T-helper 1 cell (primary cell): ENCODE results near the gene ZKSCAN1.
"Not testable (repeated sequence)": the region's sequence is repeated elsewhere in the genome, so short reads cannot be mapped to it uniquely, and the experiment has no call there.

Experiments
- DNase-seq, 5 donors: peaks; one replicate each; pipeline ENCODE4 v3.0.0-alpha.2; 2012 to 2020

The ZKSCAN1 gene

DNA sequence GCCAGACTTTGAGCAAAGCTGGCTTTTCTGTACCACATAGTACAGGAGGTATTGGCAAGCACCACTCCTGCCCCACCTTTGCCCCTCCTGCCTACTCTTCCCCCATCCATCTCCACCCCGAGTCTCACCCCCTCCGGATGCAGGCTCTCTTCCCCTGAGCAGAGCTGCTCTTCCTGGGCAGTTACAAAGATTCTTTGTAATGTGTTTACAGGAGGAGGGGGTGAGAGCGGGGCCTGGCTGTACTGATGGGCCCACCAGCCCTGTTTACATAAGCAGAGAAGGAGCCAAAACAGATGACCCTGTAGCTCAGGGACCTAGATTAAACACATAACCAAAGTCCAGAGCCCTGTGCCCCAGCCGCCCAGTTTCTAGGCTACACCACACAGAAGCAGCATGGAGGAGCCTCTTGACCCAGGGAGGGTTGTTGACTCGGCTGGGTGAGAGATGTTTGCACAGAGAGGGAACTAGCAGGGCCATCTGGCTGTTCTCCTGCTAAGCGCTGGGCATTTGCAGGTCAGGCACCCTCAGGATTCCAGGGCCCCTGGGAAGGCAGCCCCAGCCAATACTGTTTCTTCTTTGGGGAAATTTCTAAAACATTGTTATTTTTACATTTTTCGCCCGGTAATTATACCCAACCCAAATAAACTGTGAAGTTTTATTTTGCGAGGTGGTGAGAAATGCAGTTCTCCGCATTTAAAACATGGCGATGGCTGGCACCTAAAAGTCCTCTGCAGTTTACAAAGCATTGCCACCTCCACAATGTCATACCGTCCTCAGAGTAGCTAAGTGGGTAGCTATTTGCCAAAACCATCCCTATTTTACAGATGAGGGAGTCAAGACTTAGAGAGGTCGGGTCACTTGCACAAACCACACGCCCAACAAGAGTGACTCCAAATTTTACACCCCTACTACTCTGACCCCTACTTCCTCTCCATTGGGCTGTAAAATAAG lies 11.4 kb upstream of the ZKSCAN1 start:
- DNase-seq, result no peak

DNA sequence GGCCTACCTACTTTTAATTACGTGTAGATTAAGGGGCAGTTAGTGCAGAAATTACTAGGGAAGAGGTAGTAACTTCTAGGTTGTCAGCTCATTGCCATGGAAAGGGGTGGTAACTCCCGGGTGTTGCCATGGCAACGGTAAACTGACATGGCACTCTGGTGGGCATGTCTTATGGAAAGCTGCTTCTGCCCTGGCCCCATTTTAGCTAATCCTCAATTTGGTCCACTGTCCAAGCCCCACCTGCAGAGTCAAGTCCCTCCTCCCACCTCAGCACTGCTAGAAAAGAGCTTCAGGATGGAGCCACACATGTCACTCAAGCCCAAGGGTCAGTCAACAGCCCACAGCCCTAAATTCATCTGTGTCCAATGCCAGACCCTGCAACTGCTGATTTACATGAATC lies 7.5 kb upstream of the ZKSCAN1 start:
- no peak for DNase-seq

DNA sequence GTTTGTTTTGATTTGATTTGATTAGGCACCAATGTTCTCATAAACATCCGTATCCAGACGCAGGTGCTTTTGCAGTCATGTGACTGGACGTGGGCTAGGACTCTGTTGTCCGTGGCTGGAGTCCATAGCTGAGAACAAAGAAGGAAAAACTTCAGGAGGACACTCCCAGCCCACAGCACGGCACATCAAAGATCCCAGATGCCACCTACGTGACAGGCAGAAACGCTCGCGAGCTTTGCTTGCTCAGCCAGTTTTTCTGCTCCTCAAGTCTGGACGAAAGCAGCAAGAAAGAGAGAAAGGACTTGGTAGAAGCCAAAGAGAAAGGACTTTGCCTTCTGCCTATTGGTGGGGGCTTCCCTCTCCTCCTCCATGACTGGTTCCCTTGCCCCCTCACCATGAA lies 6.9 kb upstream of the ZKSCAN1 start:
- no peak for DNase-seq

DNA sequence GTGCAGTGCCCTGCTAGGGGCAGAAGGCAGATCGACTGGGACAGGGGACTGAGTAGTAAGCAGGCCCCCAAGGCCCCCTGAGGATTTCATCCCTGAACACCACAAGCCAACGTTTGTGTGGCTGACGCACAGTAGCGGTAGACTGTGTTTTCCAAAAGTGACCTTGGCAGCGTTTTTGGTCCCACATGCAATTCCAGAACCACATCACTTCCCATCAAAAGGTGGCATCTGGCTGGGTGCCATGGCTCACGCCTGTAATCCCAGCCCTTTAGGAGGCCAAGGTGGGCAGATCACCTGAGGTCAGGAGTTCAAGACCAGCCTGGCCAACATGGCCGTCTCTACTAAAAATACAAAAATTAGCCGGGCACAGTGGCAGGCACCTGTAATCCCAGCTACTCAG lies 5.4 kb upstream of the ZKSCAN1 start:
- DNase-seq, result not testable (repeated sequence)

DNA sequence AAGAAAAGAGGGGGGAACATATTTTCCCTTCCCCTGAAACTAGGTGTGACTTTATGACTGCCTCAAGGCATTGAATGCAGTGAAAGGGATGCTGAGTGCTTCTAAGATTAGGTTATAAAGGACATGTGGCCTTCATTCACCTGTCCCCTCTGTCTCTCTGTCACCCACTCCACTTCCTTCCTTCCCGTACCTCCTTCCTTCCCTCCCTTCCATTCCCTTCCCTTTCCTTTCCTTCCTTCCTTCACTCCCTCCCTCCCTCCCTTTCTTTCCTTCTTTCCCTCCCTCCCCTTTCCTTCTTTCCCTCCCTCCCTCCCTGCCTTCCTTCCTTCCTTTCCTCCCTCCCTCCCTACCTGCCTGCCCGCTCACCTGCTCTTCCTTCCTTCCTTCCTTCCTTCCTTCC lies 4.5 kb upstream of the ZKSCAN1 start:
- DNase-seq, result no peak

DNA sequence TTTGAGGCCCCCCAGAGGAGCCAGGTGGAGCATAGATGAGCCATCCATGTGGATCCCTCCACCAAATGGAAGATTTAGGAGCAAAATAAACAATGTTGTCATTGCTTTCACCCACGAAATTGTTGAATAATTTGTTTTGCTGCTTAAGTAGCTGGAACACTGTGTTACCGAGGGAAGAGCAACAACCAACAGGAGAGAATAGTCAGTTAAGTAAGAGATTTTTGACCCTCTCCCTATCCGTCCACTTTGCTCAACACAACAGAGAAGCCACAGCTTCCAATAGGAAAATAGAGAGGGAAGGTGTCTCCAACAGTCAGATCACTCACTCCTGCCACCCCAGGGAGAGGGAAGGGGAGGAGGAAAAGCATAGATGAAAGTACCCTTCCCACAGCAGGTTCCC lies 3.9 kb upstream of the ZKSCAN1 start:
- no peak for DNase-seq

DNA sequence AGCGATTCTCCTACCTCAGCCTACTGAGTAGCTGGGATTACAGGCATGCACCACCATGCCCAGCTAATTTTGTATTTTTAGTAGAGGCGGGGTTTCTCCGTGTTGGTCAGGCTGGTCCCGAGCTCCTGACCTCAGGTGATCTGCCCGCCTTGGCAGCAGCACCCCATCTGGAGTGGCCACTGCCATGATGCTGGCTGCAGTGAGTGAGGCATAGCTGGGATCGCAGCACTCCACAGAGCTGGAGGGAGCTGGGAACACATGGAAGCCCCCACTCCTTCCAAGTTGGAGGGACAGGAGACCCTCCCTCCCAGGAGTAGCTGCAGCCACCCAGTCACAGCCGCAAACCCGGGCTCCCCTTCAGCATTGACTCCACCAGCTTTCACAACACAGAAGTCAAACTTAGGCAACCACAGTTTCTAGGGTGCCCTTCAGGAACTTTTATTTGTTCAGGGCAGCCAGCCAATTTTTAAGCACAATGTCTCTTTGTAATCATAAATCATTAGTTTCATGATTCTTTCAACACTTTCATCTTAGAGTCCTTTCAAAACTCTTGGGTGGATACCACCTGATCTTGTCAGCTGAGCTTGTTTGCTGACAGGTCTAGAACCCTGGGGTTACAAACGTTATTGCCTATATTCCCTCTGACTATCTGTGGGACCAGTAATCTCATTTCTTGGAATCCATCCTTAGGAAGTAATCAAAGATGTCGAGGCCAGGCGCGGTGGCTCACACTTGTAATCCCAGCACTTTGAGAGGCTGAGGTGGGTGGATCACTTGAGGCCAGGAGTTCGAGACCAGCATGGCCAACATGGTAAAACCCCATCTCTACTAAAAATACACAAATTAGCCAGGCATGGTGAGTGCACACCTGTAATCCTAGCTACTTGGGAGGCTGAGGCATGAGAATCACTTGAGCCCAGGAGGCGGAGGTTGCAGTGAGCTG lies 2.7 kb upstream of the ZKSCAN1 start:
- not testable (repeated sequence) for DNase-seq

DNA sequence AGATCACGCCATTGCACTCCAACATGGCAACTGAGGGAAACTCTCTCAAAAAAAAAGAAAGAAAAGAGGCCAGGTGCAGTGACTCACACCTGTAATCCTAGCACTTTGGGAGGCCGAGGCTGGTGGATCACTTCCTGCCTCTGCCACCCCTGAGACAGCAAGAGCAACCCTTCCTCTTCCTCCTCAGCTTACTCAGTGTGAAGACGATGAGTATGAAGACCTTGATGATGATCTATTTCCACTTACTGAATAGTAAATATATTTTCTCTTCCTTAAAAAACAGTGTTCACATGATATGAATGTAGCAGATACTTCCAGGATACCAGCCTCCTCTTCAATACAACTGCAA lies 2.1 kb upstream of the ZKSCAN1 start:
- DNase-seq, result peak in 1 of 5 donors; percentile 25

DNA sequence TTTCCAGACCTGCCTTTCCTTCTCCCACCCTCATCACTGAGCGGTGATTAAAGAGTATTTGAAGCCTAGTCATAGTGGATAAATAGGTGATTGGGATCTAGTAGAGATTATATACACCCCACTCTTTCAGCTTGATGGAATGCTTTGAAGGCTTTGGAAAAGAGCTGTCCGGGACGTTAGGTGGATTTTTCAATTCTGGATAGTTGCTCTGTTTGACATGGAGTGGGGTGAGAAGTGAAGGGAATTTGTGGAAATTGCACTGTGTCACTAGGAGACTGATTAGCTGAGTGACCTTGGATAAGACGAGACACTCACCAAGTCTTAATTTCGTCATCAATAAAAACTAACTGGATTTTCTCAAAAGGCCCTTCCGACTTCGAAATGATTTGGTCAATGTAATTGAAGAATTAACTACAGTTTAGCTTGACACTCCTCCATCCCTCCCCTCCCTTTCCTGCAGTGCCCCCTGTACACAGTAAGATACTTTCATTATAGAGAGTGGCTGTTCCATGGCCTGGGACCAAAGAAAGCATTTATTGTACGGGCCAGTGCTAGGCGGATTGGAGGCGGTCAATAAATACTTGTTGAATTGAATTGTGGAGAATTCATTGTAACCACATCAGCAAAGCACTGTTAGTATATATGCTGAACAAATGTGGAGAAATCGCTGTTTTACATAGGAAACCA lies 962 bp downstream of the ZKSCAN1 start:
- no peak for DNase-seq

DNA sequence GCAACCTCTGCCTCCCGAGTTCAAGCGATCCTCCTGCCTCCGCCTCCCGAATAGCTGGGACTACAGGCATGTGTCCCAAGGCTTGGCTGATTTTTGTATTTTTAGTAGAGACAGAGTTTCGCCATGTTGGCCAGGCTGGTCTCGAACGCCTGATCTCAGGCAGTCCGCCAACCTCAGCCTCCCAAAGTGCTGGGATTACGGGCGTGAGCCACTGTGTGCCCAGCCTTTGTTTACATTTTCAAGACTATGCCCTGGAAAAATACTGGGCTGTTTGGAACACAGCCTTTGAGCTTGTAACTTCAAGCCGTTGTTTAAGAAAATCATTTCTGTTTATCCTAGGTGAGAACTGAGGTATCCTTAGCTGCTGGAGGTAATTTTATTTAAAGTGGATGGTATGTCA lies 1.9 kb downstream of the ZKSCAN1 start:
- DNase-seq, result no peak

DNA sequence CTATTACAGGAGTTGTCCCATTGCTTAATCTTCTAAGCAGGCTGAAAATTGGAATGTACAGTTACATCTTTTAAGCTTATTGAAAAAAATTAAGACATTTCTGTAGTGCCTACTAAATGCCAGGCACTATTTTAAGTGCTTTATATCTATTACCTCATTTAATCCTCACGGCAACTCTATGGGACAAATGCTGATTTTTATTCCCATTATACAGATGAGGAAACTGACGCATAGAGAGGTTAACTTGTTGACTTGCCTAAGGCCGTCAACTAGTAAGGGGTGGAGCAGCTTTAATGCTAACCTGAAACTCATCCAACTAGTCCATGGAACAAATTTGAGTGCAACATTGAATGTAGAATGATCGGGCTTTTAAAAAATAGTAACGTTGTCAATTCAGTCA lies 2.5 kb downstream of the ZKSCAN1 start:
- no peak for DNase-seq

DNA sequence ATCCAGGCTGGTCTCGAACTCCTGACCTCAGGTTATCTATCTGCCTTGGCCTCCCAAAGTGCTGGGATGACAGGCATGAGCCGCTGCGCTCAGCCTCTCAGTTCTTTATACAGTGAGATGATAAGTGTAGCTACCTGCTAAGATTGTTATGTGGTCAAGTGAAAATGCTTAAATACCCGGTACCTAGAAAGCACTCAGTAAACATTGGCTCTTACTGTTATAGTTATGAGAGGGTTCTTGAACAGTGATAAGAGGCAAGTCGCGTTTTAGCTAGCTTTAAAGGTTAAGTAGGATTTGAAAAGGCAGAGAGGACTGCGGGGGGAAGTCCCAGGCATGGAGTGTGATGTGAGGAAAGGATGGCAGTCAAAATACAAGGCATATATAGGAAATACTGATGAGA lies 4.5 kb downstream of the ZKSCAN1 start:
- DNase-seq, result no peak

DNA sequence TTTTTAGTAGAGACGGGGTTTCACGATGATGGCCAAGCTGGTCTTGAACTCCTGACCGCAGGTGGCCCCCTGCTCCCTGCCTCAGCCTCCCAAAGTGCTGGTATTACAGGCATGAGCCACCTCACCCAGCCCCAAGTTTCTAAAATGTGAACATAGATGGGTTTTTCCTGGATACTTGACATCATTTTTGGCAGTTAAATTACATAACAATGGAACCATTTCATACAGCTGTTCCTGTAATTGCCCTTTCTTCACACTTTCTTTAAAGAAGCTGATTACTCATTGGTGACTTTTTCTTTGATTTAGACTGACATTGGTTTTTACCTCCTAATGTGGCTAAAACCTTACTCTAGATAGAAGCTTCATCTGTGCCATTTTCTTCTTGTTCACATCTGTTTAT lies 5.9 kb downstream of the ZKSCAN1 start:
- DNase-seq, result no peak

DNA sequence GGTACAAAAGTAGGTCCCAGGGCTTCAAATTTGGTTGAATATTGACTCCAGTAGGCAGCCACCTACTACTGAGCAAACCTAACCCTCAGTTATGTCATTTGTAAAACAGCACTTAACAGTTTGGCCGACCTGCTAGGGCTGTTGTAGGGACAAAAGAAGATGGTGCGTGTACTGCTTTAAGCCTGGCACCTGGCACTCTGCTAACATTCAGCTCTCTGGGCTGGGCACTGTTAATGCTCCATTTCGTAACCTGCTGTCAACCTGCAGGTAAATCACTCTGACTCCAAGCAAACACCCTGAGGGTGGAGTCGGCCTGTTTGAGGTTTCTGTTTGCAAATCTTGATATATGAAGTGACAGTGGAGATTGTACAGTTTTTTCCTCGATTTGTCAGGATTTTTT lies 7.2 kb downstream of the ZKSCAN1 start:
- no peak for DNase-seq

DNA sequence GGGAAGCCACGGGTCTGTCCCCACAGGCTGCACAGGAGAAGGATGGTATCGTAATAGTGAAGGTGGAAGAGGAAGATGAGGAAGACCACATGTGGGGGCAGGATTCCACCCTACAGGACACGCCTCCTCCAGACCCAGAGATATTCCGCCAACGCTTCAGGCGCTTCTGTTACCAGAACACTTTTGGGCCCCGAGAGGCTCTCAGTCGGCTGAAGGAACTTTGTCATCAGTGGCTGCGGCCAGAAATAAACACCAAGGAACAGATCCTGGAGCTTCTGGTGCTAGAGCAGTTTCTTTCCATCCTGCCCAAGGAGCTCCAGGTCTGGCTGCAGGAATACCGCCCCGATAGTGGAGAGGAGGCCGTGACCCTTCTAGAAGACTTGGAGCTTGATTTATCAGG lies 8.1 kb downstream of the ZKSCAN1 start:
- no peak for DNase-seq

DNA sequence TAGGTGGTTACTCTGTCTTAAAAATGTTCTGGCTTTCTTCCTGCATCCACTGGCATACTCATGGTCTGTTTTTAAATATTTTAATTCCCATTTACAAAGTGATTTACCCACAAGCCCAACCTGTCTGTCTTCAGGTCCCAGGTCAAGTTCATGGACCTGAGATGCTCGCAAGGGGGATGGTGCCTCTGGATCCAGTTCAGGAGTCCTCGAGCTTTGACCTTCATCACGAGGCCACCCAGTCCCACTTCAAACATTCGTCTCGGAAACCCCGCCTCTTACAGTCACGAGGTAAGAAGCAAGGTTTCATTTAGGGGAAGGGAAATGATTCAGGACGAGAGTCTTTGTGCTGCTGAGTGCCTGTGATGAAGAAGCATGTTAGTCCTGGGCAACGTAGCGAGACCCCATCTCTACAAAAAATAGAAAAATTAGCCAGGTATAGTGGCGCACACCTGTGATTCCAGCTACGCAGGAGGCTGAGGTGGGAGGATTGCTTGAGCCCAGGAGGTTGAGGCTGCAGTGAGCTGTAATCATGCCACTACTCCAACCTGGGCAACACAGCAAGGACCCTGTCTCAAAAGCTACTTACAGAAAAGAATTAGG lies 8.7 kb downstream of the ZKSCAN1 start:
- no peak for DNase-seq

DNA sequence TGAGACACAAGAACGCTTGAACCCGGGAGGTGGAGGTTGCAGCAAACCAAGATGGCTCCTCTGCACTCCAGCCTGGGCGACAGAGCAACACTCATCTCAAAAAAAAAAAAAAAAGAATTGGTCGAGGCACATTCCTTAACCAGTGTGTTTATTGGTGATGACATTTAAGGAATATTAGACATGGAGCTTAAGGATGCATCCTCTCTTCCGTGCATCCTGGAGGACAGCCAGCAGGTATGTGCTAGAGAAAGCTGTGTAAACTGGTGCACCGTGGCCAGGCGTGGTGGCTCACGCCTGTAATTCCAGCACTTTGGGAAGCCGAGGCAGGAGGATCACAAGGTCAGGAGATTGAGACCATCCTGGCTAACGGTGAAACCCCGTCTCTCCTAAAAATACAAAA lies 11.8 kb downstream of the ZKSCAN1 start:
- DNase-seq, result no peak

DNA sequence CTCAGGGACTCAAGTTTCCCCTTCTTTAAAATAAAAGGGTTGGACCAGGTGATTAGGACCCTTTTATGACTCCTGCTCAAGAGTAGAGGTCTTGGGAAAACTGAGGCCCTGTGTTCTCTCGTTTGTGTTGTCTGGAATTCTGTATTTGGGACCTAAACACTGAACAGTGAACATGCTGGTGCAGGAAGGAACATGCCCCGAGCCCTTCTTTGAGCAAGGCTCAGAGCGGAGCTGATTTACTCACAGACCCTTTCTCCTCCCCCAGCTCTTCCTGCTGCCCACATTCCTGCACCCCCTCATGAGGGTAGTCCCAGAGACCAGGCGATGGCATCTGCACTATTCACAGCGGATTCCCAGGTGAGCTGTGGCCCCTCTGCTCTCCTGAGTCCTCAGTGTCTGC lies 14.2 kb downstream of the ZKSCAN1 start:
- no peak for DNase-seq

DNA sequence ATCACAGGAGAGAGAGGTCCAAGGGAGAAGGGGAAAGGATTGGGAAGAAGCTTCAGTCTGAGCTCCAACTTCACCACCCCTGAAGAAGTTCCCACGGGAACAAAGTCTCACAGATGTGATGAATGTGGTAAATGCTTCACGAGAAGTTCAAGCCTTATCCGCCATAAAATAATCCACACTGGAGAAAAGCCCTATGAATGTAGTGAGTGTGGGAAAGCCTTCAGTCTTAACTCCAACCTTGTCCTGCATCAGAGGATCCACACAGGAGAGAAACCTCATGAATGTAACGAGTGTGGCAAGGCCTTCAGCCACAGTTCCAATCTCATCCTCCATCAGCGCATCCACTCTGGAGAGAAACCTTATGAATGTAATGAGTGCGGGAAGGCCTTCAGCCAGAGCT lies 18.1 kb downstream of the ZKSCAN1 start:
- DNase-seq, result no peak

DNA sequence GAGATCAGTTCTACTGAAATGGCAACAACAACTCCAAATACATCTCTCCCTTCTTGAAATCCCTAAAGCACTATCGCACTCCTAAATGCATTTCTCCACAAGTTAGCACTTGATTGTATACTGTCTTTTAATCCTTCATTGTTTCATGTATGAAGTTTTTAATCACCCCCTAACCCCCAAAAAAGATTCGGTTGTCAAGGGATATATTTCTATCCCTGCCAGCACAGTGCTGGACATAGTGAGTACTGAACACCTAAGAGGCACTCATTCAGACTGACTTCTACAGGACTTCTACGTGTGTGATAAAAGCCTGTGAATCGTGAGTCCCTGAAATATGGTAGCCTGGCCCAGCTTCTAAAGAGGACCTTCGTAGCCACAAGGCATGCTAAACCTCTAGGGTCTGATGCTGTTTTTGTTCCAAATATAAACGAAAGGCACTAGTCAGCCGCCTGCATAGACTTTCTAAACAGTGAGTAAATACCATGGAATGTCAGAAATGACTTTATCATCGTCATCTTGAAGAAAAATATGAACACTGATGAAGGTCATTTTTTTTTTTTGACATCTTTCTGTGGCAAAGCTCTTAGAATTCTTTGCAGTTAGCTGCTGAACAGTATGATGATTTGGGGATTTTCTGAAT lies 19.6 kb downstream of the ZKSCAN1 start:
- no peak for DNase-seq

DNA sequence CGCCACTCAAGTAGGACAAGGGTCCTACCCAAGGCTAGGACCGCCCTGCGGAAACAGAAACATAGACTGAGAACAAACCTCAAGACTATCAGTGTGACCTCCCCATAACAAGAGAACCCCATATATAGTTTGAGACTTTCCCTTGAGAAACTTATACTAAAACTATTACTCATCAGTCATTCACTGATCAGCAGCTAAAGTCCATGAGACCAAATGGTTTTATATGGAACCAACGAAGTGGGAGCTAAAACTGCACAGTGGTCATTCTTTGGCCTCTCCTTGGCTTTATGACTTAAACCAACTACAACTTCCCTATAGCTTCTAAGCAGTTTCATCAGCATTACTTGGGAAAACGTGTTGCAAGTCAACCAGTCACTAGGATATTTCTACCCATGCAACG lies 20.5 kb downstream of the ZKSCAN1 start:
- no peak for DNase-seq

DNA sequence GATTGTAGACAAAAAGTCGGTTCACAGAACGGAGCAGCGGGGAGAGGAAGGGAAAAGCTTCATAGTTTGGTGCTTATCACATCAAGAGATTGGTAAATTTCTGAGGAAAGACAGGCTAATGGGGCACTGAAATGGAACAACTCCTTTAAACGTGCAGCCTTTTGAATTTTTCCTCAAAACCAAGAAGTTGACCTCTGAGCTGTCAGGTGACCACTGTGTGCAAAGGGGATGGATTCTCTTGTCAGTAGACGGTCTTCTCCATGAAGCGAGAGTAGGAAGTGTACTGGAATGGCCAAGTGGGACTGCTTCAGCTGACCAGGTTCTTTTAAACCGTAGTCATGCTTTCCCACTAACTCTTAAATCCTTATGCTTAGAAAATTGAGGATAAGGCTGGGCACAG lies 22.9 kb downstream of the ZKSCAN1 start:
- DNase-seq, result no peak
